Fibroblast of villous mesenchyme (primary cell): ENCODE measurements around the gene IL1RL2. TPM values are rescaled to one million over a fixed set of nuclear protein-coding genes. Genes with fewer than 3 reads are reported as not detected.

Experiments
- DNase-seq: peaks from one replicate; pipeline ENCODE4 v3.0.0-alpha.2; 2010; ENCODE audit warnings: low read depth
- H3K4me3 ChIP-seq: 2 replicates; pipeline ENCODE4 v1.5.1; 2011; ENCODE audit warnings: low read depth, mild to moderate bottlenecking, low read length
- CTCF ChIP-seq: IDR thresholded peaks from 2 replicates; pipeline ENCODE4 v1.5.1; 2012; ENCODE audit warnings: low read depth, mild to moderate bottlenecking, low read length; ENCODE audit not compliant: insufficient read depth
- total RNA-seq: library from RNA; depleted of rRNA; stranded (reverse); fragments of >200 nt; gene quantifications from 2 replicates; pipeline ENCODE4 v1.2.3, GENCODE V29; 2012

The IL1RL2 gene
- total RNA-seq, 1 donor: 1.3 TPM

- TF ChIP-seq CTCF: no peak
- no peak overlapping the region for H3K4me3 ChIP-seq
- DNase-seq: no peak
Observed at GRCh38 chr2:102176172-102176571, 10.7 kb upstream of the IL1RL2 start.

GRCh38 chr2:102177814-102178478 is 8.9 kb upstream of the IL1RL2 start:
- H3K4me3 ChIP-seq: no peak overlapping the region
- no peak for DNase-seq
- TF ChIP-seq CTCF: no peak

- TF ChIP-seq CTCF: no peak
- no peak overlapping the region for H3K4me3 ChIP-seq
- DNase-seq: no peak
Observed at GRCh38 chr2:102179061-102179460, 7.8 kb upstream of the IL1RL2 start.

- no peak overlapping the region for H3K4me3 ChIP-seq
- DNase-seq: no peak
- no peak for TF ChIP-seq CTCF
Observed at GRCh38 chr2:102179788-102180686, 6.8 kb upstream of the IL1RL2 start.

GRCh38 chr2:102180687-102180999 is 6.2 kb upstream of the IL1RL2 start:
- TF ChIP-seq CTCF: no peak
- H3K4me3 ChIP-seq: no peak overlapping the region
- DNase-seq: no peak

GRCh38 chr2:102181376-102181775 is 5.4 kb upstream of the IL1RL2 start:
- DNase-seq: no peak
- H3K4me3 ChIP-seq: no peak overlapping the region
- TF ChIP-seq CTCF: no peak
